ENCODE data around the gene UBTD1. TPM values are rescaled to one million over a fixed set of nuclear protein-coding genes. Genes with fewer than 3 reads are reported as not detected.

The UBTD1 gene
- total and polyA plus RNA-seq, 2 experiments from 2014 or later, result 9.5 to 15.8 TPM

DNA sequence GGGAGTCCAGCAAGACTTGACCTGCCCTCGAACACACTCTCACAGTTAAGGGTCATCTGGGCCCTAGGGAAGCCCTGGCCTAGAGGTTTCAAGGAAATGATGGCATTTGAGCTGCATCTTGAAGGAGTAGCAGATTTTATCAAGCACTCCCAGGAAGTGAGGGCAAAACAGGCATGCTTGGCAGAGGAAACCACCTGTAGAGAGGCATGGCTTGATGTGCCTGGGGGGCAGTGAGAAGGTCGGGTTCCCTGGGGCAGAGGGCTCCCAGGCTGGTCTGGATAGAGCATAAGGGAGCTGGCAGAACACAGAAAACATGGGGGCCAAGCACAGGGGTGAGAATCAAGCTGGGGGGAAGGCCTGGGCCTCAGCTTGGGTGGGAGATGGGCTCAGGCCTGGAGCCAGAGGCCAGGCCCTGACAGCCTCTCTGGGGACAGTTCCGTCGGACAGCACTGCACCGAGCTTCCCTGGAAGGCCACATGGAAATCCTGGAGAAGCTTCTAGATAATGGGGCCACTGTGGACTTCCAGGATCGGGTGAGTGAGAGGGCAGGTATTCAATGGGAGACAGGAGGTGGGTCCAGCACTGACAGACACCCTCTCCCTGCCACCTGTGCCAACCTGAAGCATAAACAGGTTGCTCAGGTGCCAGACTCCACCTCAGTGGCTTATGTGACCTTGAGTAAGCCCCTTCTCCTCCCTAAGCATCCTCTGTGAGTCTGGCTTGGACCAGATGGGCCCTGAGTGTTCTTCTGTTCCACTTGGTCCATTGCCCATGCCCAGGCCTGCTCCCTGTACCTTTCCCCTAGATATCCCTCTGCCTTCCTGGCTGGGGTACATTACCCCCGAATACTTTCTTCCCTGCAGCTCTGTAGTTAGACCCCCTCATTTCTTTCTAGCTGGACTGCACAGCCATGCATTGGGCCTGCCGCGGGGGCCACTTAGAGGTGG, 82.0 kb downstream of the UBTD1 start:
- DNase-seq (ENCODE audit: low read depth in 1 of 2, low spot score in 1 of 2), result no peak
- Histone ChIP-seq H3K9me3 (ENCODE audit: low read depth) (no peaks in the 10 kb centered on the region), H3K27ac (no peak overlapping the region), H3K36me3 (no peaks in the 10 kb centered on the region), H3K4me1 (ENCODE audit: low read depth) (peaks cover 5% of the 10 kb centered on the region), H3K27me3 (no peaks in the 10 kb centered on the region), H3K4me3 (no peak overlapping the region)
- TF ChIP-seq, protein P1, sequence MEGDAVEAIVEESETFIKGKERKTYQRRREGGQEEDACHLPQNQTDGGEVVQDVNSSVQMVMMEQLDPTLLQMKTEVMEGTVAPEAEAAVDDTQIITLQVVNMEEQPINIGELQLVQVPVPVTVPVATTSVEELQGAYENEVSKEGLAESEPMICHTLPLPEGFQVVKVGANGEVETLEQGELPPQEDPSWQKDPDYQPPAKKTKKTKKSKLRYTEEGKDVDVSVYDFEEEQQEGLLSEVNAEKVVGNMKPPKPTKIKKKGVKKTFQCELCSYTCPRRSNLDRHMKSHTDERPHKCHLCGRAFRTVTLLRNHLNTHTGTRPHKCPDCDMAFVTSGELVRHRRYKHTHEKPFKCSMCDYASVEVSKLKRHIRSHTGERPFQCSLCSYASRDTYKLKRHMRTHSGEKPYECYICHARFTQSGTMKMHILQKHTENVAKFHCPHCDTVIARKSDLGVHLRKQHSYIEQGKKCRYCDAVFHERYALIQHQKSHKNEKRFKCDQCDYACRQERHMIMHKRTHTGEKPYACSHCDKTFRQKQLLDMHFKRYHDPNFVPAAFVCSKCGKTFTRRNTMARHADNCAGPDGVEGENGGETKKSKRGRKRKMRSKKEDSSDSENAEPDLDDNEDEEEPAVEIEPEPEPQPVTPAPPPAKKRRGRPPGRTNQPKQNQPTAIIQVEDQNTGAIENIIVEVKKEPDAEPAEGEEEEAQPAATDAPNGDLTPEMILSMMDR (IDR thresholded peaks at IDR 0.05; ENCODE audit: low read depth, low read length), result no peak

DNA sequence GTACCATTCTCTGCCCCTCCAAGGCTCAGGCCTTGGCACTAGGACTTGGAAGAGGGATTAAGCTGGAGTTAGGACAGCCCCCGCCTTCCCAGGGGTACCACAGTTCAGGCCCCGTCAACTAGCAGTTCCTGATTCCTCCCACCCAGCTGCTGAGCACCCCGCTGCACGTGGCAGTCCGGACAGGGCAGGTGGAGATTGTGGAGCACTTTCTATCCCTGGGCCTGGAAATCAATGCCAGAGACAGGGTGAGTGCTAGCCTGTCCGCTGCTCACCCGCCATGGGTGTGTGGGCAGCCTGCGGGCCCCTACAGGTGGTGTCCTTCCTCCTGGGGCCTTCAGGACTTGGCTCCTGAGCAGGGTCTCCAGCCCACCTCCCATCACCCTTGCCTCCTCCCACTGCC, 83.4 kb downstream of the UBTD1 start:
- DNase-seq (ENCODE audit: low read depth in 1 of 2, low spot score in 1 of 2), result no peak
- no peaks in the 10 kb centered on the region for H3K9me3 ChIP-seq (ENCODE audit: low read depth)
- TF ChIP-seq, protein P1 (IDR thresholded peaks at IDR 0.05; ENCODE audit: low read depth, low read length), result no peak
- no peaks in the 10 kb centered on the region for H3K36me3 ChIP-seq
- H3K4me3 ChIP-seq, result no peak overlapping the region
- H3K27me3 ChIP-seq, result no peaks in the 10 kb centered on the region
- no peak overlapping the region for H3K27ac ChIP-seq
- peaks cover 5% of the 10 kb centered on the region for H3K4me1 ChIP-seq (ENCODE audit: low read depth)

DNA sequence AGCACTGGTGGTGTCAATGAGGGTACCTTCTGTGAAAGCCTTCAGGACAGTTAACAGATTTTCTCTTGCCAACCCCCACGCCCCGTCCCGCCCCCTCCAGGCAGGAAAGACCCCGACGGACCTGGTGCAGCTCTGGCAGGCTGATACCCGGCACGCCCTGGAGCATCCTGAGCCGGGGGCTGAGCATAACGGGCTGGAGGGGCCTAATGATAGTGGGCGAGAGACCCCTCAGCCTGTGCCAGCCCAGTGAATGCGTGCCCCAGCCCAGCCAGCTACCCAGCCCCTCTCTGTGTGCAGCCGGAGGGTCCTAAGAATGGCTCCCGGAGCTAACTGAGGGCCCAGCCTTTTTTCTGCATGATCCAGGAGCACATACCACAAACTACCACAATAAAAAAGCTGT, 84.8 kb downstream of the UBTD1 start:
- no peak overlapping the region for H3K4me3 ChIP-seq
- TF ChIP-seq, protein P1 (IDR thresholded peaks at IDR 0.05; ENCODE audit: low read depth, low read length), result no peak

DNA sequence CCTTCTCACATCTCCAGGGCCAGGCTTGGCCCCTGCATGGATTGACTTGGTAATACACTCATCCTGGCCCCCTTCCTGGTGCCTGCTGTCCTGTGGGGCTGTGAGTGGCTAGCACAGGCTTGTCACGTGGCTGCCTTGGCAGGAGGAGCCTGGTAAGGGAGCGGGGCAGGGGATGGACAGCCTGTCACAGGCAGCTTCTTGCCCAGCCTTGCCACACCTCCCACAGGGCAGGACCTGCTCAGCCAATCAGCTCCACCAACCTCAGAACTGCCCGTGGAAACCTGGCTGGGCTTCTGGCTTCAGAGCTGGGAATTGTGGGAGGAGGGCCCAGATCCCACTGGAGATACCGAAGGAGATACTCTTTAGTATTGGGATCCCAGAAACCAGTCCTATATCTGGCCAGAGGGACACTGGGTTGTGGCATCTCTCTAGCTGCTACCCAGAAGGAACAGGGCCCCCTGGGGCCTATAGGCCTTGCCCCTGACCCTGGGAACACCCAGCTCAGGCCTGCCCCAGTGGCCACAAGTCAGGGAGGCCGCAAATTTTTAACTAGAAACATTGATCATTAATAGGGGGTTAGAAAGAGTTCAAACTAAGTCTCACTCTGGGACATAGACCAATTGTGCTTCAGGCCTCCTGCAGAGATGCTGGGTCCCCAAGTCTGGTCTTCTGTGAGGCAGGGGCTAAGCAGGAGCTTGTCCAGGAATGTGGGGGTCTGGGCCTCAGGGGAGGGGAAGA, 85.5 kb downstream of the UBTD1 start, which contains the start of gene HOGA1:
TSS of gene HOGA1 (plus strand) at position 330 of the 738 bp plus-strand sequence. CDS start at position 645, 315 bp downstream.
- Histone ChIP-seq H3K27ac (peak within 1 kb of the TSS; percentile 4), H3K4me3 (no peak within 1 kb of the TSS), H3K27me3 (no peaks in the 10 kb centered on the region), H3K4me1 (ENCODE audit: low read depth) (peaks cover 5% of the 10 kb centered on the region), H3K36me3 (no peaks in the 10 kb centered on the region), H3K9me3 (ENCODE audit: low read depth) (no peaks in the 10 kb centered on the region)
- TF ChIP-seq, protein P1 (IDR thresholded peaks at IDR 0.05; ENCODE audit: low read depth, low read length), result no peak
- peak; percentile 61 to 73 for DNase-seq (ENCODE audit: low read depth in 1 of 2, low spot score in 1 of 2)

More for the DNA sequence above, 84.8 kb downstream of the UBTD1 start:
- no peak for DNase-seq (ENCODE audit: low read depth in 1 of 2, low spot score in 1 of 2)
- H3K27me3 ChIP-seq, result no peaks in the 10 kb centered on the region
- H3K27ac ChIP-seq, result peak overlapping the region; percentile 4
- no peaks in the 10 kb centered on the region for H3K9me3 ChIP-seq (ENCODE audit: low read depth)
- peaks cover 5% of the 10 kb centered on the region for H3K4me1 ChIP-seq (ENCODE audit: low read depth)
- H3K36me3 ChIP-seq, result no peaks in the 10 kb centered on the region

DNA sequence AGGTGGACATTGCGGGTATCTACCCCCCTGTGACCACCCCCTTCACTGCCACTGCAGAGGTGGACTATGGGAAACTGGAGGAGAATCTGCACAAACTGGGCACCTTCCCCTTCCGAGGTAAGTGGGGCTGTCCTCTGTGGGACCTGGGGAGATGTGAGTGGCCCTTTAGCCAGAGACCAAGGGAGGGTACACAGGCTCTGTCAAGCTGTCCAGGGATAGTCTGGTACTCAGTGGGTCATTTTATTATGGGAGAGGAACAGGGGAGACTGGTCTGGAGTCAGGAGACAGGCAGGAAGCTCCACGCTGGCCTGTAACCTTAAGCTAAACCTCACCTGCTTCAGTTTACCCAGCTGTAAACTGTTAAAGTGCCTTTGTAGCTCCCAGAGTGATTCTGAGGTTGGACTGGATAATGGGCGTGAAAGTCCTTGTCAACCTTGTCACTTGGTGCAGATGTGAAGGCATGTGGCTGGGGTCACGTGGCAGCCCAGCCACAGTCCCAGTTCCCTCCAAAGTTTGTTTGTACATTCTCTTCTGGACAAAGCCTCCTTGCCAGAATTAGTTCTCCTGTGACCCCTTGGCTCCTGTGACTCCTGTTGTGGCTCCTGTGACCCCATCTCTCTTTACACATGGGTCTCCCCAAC, 86.2 kb downstream of the UBTD1 start:
- DNase-seq (ENCODE audit: low read depth in 1 of 2, low spot score in 1 of 2), result no peak
- Histone ChIP-seq H3K27me3 (no peaks in the 10 kb centered on the region), H3K4me3 (no peak overlapping the region), H3K36me3 (no peaks in the 10 kb centered on the region), H3K9me3 (ENCODE audit: low read depth) (no peaks in the 10 kb centered on the region), H3K4me1 (ENCODE audit: low read depth) (peaks cover 5% of the 10 kb centered on the region), H3K27ac (no peak overlapping the region)
- TF ChIP-seq, protein P1 (IDR thresholded peaks at IDR 0.05; ENCODE audit: low read depth, low read length), result no peak

All from cardiac muscle cell (in vitro differentiated cells and primary cell).